Naive B cell (primary cell): Measurements from ENCODE around the gene FAM20B. TPM values are rescaled to one million over a fixed set of nuclear protein-coding genes. Genes with fewer than 3 reads are reported as not detected.
"Not testable (repeated sequence)": the region's sequence is repeated elsewhere in the genome, so short reads cannot be mapped to it uniquely, and the experiment has no call there.

ENCODE experiments used
- ATAC-seq, 2 donors: fragments of 150-1000 bp; cut with Tn5 transposase; 2 replicates each; pipeline ENCODE4 v1.10.0; 2021; ENCODE audit warnings: low read depth in 2 of 2, mild to moderate bottlenecking in 2 of 2, moderate library complexity in 2 of 2
- DNase-seq: peaks from one replicate; pipeline ENCODE4 v3.0.0; 2022
- H3K27ac Mint-ChIP-seq, 6 donors: one replicate each; pipeline ENCODE4 v1.8.0; 2020 to 2022; ENCODE audit warnings: mild to moderate bottlenecking in 6 of 6, mixed read lengths in 6 of 6, moderate library complexity in 5 of 6, inconsistent platforms in 2 of 6
- H3K27me3 Mint-ChIP-seq, 3 donors: one replicate each; pipeline ENCODE4 v1.8.0; 2021 to 2022; ENCODE audit warnings: mixed read lengths in 3 of 3, mild to moderate bottlenecking in 1 of 3
- H3K36me3 Mint-ChIP-seq, 2 donors: one replicate each; pipeline ENCODE4 v1.8.0; 2020 to 2022; ENCODE audit warnings: mixed read lengths in 2 of 2, inconsistent platforms in 1 of 2, mild to moderate bottlenecking in 1 of 2
- H3K4me1 Mint-ChIP-seq, 3 donors: one replicate each; pipeline ENCODE4 v1.8.0; 2020 to 2022; ENCODE audit warnings: mixed read lengths in 3 of 3, inconsistent platforms in 1 of 3, mild to moderate bottlenecking in 1 of 3, moderate library complexity in 1 of 3
- H3K4me3 Mint-ChIP-seq, 8 donors: one replicate each; pipeline ENCODE4 v1.8.0; 2020 to 2022; ENCODE audit warnings: mild to moderate bottlenecking in 8 of 8, mixed read lengths in 8 of 8, moderate library complexity in 8 of 8, inconsistent platforms in 2 of 8
- H3K9me3 Mint-ChIP-seq, 7 donors: one replicate each; pipeline ENCODE4 v1.8.0; 2020 to 2022; ENCODE audit warnings: mixed read lengths in 7 of 7, mild to moderate bottlenecking in 5 of 7, inconsistent platforms in 2 of 7, moderate library complexity in 1 of 7
- polyA plus RNA-seq, 6 donors: library from polyadenylated mRNA; unstranded; fragments of 300-500 nt; fragmentation: Illumina TruSeq; gene quantifications; one replicate each; pipeline ENCODE4 v1.2.3, GENCODE V29; 2021; ENCODE audit warnings: low read depth in 6 of 6

The FAM20B gene, protein sequence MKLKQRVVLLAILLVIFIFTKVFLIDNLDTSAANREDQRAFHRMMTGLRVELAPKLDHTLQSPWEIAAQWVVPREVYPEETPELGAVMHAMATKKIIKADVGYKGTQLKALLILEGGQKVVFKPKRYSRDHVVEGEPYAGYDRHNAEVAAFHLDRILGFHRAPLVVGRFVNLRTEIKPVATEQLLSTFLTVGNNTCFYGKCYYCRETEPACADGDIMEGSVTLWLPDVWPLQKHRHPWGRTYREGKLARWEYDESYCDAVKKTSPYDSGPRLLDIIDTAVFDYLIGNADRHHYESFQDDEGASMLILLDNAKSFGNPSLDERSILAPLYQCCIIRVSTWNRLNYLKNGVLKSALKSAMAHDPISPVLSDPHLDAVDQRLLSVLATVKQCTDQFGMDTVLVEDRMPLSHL
- 10 to 100 TPM in 2 of 6 donors, 1 to 10 TPM in 4; 6.2 to 13.2 (median 8.6) TPM for polyA plus RNA-seq

DNA sequence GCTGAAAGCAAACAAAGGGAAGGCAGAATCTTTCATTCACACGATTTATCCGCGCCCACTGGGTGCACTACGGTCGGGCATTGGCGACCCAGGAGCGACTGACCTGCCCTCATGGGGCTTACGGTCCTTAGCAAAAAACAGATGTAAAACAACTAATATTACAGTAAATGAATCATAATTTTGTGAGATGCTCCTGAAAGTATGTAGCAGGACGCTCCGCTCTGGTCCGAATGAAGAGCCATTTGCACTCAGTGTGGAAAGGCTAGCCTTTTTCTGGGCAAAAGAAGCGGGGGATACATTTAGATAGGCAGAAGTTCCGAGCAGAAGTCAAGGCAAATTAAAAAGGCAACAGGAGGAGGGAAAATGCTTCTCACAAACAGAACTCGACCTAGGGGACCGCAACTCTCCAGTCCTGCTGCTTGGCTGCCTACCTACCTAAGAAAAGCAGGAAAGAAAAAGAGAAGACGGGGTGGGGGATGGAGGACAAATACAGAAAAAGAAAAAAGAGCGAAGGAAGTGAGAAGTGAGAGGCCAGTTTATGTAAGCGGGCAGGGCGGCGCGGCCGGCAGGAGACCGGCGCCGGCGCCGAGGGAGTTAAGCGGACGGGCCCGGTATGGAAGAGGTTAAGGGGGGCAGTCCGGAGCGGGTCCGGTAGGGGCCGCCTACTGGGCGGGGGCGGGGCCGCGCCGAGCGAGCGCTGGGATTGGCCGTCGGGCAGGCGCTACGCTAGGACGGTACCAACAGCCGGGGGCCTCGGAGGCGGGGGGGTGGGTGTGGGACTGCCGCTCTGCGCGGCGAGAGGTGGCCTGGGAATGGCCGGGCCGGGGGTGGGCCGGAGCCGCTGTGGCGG, at the start of gene FAM20B:
TSS of gene FAM20B (plus strand) at position 770 of the 850 bp plus-strand sequence. CDS start 17,954 bp downstream, outside the sequence.
- no peaks in the 10 kb centered on the region for H3K27me3 Mint-ChIP-seq
- H3K4me3 Mint-ChIP-seq, result peak within 1 kb of the TSS; percentile 81 to 97 (median 90)
- DNase-seq (peak; percentile 92), ATAC-seq (peak; percentile 78)
- no peaks in the 10 kb centered on the region for H3K36me3 Mint-ChIP-seq
- peaks cover 37 to 52% (median 45%) of the 10 kb centered on the region in 3 donors for H3K4me1 Mint-ChIP-seq
- H3K9me3 Mint-ChIP-seq, result no peaks in the 10 kb centered on the region
- H3K27ac Mint-ChIP-seq, result peak within 1 kb of the TSS; percentile 30 to 95 (median 87)

GRCh38 chr1:178976541-178976940, 49.2 kb upstream of the FAM20B start:
- H3K9me3 Mint-ChIP-seq, result peaks cover 9 to 58% (median 43%) of the 10 kb centered on the region in 7 donors
- no peak overlapping the region for H3K27ac Mint-ChIP-seq
- no peak for DNase-seq
- no peak overlapping the region for H3K4me3 Mint-ChIP-seq
- H3K36me3 Mint-ChIP-seq, result peaks cover 16 to 36% of the 10 kb centered on the region in 2 donors
- ATAC-seq, result no peak
- peaks cover 2 to 36% (median 7%) of the 10 kb centered on the region in 3 donors for H3K27me3 Mint-ChIP-seq
- H3K4me1 Mint-ChIP-seq, result no peaks in the 10 kb centered on the region

GRCh38 chr1:178986204-178986603, 39.5 kb upstream of the FAM20B start:
- no peak for ATAC-seq
- Mint-ChIP-seq H3K9me3 (peaks cover 0 to 5% (median under 1%) of the 10 kb centered on the region in 7 donors), H3K4me1 (peaks cover 0 to 2% (median 0%) of the 10 kb centered on the region in 3 donors), H3K4me3 (no peak overlapping the region), H3K27me3 (no peaks in the 10 kb centered on the region), H3K36me3 (peaks cover 0 to 3% of the 10 kb centered on the region in 2 donors), H3K27ac (no peak overlapping the region)
- DNase-seq, result no peak

DNA sequence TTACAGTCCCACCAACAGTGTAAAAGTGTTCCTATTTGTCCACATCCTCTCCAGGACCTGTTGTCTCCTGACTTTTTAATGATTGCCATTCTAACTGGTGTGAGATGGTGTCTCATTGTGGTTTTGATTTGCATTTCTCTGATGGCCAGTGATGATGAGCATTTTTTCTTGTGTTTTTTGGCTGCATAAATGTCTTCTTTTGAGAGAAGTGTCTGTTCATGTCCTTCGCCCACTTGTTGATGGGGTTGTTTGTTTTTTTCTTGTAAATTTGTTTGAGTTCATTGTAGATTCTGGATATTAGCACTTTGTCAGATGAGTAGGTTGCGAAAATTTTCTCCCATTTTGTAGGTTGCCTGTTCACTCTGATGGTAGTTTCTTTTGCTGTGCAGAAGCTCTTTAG, 37.5 kb upstream of the FAM20B start:
- ATAC-seq, result not testable (repeated sequence)

GRCh38 chr1:178993559-178993958, 32.1 kb upstream of the FAM20B start:
- Mint-ChIP-seq H3K36me3 (no peaks in the 10 kb centered on the region), H3K27ac (no peak overlapping the region), H3K9me3 (peaks cover 0 to 15% (median 7%) of the 10 kb centered on the region in 7 donors), H3K4me3 (peak overlapping the region in 1 of 8 donors; percentile 15), H3K4me1 (no peaks in the 10 kb centered on the region), H3K27me3 (peaks cover 0 to 6% (median 0%) of the 10 kb centered on the region in 3 donors)
- DNase-seq, result no peak
- ATAC-seq, result no peak

More for the DNA sequence above, 37.5 kb upstream of the FAM20B start:
- not testable (repeated sequence) for H3K36me3 Mint-ChIP-seq, H3K9me3 Mint-ChIP-seq, H3K27me3 Mint-ChIP-seq, H3K4me1 Mint-ChIP-seq, H3K4me3 Mint-ChIP-seq, DNase-seq, H3K27ac Mint-ChIP-seq

- H3K36me3 Mint-ChIP-seq, result no peaks in the 10 kb centered on the region
- peaks cover 0 to 15% (median 6%) of the 10 kb centered on the region in 7 donors for H3K9me3 Mint-ChIP-seq
- H3K4me1 Mint-ChIP-seq, result peaks cover 0 to 3% (median under 1%) of the 10 kb centered on the region in 3 donors
- peaks cover 0 to 6% (median 0%) of the 10 kb centered on the region in 3 donors for H3K27me3 Mint-ChIP-seq
- H3K27ac Mint-ChIP-seq, result no peak overlapping the region
- DNase-seq (no peak), ATAC-seq (no peak)
- H3K4me3 Mint-ChIP-seq, result no peak overlapping the region
These were observed 28.3 kb upstream of the FAM20B start for GRCh38 chr1:178997428-178997827.

- Mint-ChIP-seq H3K36me3 (no peaks in the 10 kb centered on the region), H3K4me1 (peaks cover 7 to 10% (median 9%) of the 10 kb centered on the region in 3 donors), H3K27me3 (peaks cover 0 to 6% (median 0%) of the 10 kb centered on the region in 3 donors), H3K27ac (no peak overlapping the region), H3K4me3 (no peak overlapping the region), H3K9me3 (peaks cover 0 to 15% (median 6%) of the 10 kb centered on the region in 7 donors)
- no peak for ATAC-seq
- no peak for DNase-seq
These were observed 27.4 kb upstream of the FAM20B start for GRCh38 chr1:178998295-178998694.

DNA sequence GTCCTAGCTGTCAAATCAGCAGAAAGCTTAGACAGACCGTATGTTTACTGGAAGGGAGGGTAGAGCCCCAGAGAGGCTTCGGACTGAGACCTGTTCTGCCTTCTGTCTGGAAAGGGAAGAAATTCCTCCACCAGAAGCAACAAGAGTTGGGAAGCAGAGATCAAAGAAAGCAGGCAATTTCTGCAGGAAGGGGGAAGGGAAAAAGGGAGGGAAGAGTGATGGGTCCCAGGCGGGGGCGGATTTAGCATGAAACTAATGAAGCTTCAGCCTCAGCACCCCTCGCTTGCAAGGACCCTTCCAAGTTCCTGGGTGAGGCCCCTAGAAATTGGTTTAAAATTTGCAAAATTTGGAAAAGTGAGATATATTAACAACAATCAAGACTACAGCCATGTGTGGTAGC, 26.6 kb upstream of the FAM20B start:
- ATAC-seq (no peak), DNase-seq (no peak)
- peaks cover 0 to 6% (median 0%) of the 10 kb centered on the region in 3 donors for H3K27me3 Mint-ChIP-seq
- peaks cover 0 to 15% (median 6%) of the 10 kb centered on the region in 7 donors for H3K9me3 Mint-ChIP-seq
- H3K36me3 Mint-ChIP-seq, result no peaks in the 10 kb centered on the region
- no peak overlapping the region for H3K4me3 Mint-ChIP-seq
- no peak overlapping the region for H3K27ac Mint-ChIP-seq
- peaks cover 9 to 14% (median 10%) of the 10 kb centered on the region in 3 donors for H3K4me1 Mint-ChIP-seq

GRCh38 chr1:179001451-179001850, 24.2 kb upstream of the FAM20B start:
- ATAC-seq, result no peak
- Mint-ChIP-seq H3K27ac (peak overlapping the region in 1 of 6 donors; percentile 26), H3K4me1 (peaks cover 9 to 16% (median 10%) of the 10 kb centered on the region in 3 donors), H3K4me3 (no peak overlapping the region), H3K9me3 (peaks cover 0 to 4% (median 0%) of the 10 kb centered on the region in 7 donors), H3K36me3 (no peaks in the 10 kb centered on the region), H3K27me3 (no peaks in the 10 kb centered on the region)
- DNase-seq, result no peak

DNA sequence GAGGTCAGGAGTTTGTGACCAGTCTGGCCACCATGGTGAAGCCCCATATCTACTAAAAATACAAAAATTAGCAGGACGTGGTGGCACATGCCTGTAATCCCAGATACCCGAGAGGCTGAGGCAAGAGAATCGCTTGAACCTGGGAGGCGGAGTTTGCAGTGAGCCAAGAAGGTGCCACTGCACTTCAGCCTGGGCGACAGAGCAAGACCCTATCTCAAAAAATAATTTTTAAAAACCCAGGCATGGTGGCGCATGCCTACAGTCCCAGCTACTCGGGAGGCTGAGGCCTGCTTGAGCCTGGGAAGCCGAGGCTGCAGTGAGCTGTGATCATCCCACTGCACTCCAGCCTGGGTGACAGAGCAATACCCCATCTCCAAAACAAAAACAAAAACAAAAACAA, 23.6 kb upstream of the FAM20B start:
- H3K9me3 Mint-ChIP-seq, DNase-seq, H3K36me3 Mint-ChIP-seq, H3K27ac Mint-ChIP-seq, H3K27me3 Mint-ChIP-seq, ATAC-seq: not testable (repeated sequence)
- peaks cover 9 to 16% (median 10%) of the 10 kb centered on the region in 3 donors for H3K4me1 Mint-ChIP-seq
- H3K4me3 Mint-ChIP-seq, result peak overlapping the region in 1 of 8 donors; percentile 15

GRCh38 chr1:179002552-179003345, 22.9 kb upstream of the FAM20B start:
- ATAC-seq, result peak; percentile 75 to 85
- peak overlapping the region in 3 of 6 donors; percentile 39 to 82 (median 80) for H3K27ac Mint-ChIP-seq
- no peaks in the 10 kb centered on the region for H3K27me3 Mint-ChIP-seq
- H3K4me3 Mint-ChIP-seq, result peak overlapping the region in 1 of 8 donors; percentile 40
- H3K36me3 Mint-ChIP-seq, result no peaks in the 10 kb centered on the region
- DNase-seq, result peak; percentile 68
- no peaks in the 10 kb centered on the region for H3K9me3 Mint-ChIP-seq
- peaks cover 9 to 16% (median 10%) of the 10 kb centered on the region in 3 donors for H3K4me1 Mint-ChIP-seq

DNA sequence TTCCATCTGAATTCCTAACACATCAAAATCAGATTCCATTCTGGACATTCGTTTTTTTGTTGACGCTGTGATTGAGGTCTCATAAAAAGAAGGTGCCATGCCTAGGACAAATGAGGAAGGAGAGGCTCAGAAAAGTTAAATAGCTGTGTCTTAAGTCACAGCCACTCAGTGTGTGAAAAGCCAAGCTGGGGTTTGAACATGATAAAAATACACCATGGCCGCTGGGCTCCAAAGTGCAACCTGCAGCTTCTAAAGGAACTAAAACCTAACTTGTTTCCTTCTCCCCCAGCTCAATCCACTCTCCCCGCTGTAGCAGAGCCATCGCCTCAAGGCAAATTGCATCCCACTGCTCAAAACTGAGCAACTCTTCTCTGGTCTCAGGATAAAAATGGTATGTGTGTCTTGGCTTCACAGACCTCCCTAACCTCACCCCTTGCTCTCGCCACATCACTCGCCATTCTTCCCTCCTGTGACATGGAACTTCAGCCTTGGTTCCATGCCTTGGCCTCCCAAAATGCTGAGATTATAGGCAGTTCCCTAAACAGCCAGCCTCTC, 22.1 kb upstream of the FAM20B start:
- H3K4me1 Mint-ChIP-seq, result peaks cover 9 to 16% (median 10%) of the 10 kb centered on the region in 3 donors
- H3K27me3 Mint-ChIP-seq, result no peaks in the 10 kb centered on the region
- DNase-seq (no peak), ATAC-seq (no peak)
- H3K9me3 Mint-ChIP-seq, result no peaks in the 10 kb centered on the region
- H3K4me3 Mint-ChIP-seq, result peak overlapping the region in 1 of 8 donors; percentile 25
- H3K36me3 Mint-ChIP-seq, result no peaks in the 10 kb centered on the region
- H3K27ac Mint-ChIP-seq, result peak overlapping the region in 1 of 6 donors; percentile 5
